Stimulated activated CD4-positive, alpha-beta T cell treated with anti-CD3 and anti-CD28 coated beads, TNF-alpha, amount 100 ng/mL, for 4 hours (primary cell): ENCODE results near the gene C17orf113.
"Not testable (repeated sequence)": the region's sequence is repeated elsewhere in the genome, so short reads cannot be mapped to it uniquely, and the experiment has no call there.

Experiments used
- DNase-seq, 3 experiments: peaks; one replicate each; pipeline ENCODE4 v3.0.0-alpha.2; 2020; ENCODE audit warnings: low read depth in 3 of 3

Gene C17orf113

GRCh38 chr17:42016941-42017865 lies 33.2 kb downstream of the C17orf113 start, which contains the start of gene DNAJC7:
Gene DNAJC7, minus strand, starts transcription at chr17:42017439. Its CDS starts 23 bp downstream, at chr17:42017416.
- peak; percentile 79 to 82 (median 80) for DNase-seq

- no peak for DNase-seq
These were observed 34.0 kb downstream of the C17orf113 start for GRCh38 chr17:42016411-42016831.

- not testable (repeated sequence) for DNase-seq
These were observed 36.7 kb downstream of the C17orf113 start for GRCh38 chr17:42013740-42014139.

- DNase-seq: not testable (repeated sequence)
These were observed 38.0 kb downstream of the C17orf113 start for GRCh38 chr17:42012363-42012762.

- no peak for DNase-seq
These were observed 39.4 kb downstream of the C17orf113 start for GRCh38 chr17:42010898-42011516.

- DNase-seq: not testable (repeated sequence)
These were observed 40.1 kb downstream of the C17orf113 start for GRCh38 chr17:42010266-42010680.

GRCh38 chr17:42009170-42009569 lies 41.2 kb downstream of the C17orf113 start:
- no peak for DNase-seq

- no peak for DNase-seq
These were observed 45.2 kb downstream of the C17orf113 start for GRCh38 chr17:42005166-42005565.

GRCh38 chr17:42002792-42003301 lies 47.6 kb downstream of the C17orf113 start:
- DNase-seq: no peak

- no peak for DNase-seq
These were observed 48.1 kb downstream of the C17orf113 start for GRCh38 chr17:42002175-42002791.

GRCh38 chr17:42001729-42002128 lies 48.7 kb downstream of the C17orf113 start:
- no peak for DNase-seq

- no peak for DNase-seq
These were observed 49.8 kb downstream of the C17orf113 start for GRCh38 chr17:42000413-42001133.

GRCh38 chr17:41998497-41998896 lies 51.9 kb downstream of the C17orf113 start:
- DNase-seq: no peak

- DNase-seq: no peak
These were observed 53.6 kb downstream of the C17orf113 start for GRCh38 chr17:41996855-41997164.

- DNase-seq: no peak
These were observed 57.8 kb downstream of the C17orf113 start for GRCh38 chr17:41992576-41992975.

- no peak for DNase-seq
These were observed 60.5 kb downstream of the C17orf113 start for GRCh38 chr17:41989702-41990419.

- no peak for DNase-seq
These were observed 62.0 kb downstream of the C17orf113 start for GRCh38 chr17:41988418-41988817.
